Measurements from ENCODE around the gene PABPN1. TPM values are rescaled to one million over a fixed set of nuclear protein-coding genes. Genes with fewer than 3 reads are reported as not detected.

Gene PABPN1
- total and polyA plus RNA-seq, 2 experiments from 2014 or later, result 194 to 534 TPM

DNA sequence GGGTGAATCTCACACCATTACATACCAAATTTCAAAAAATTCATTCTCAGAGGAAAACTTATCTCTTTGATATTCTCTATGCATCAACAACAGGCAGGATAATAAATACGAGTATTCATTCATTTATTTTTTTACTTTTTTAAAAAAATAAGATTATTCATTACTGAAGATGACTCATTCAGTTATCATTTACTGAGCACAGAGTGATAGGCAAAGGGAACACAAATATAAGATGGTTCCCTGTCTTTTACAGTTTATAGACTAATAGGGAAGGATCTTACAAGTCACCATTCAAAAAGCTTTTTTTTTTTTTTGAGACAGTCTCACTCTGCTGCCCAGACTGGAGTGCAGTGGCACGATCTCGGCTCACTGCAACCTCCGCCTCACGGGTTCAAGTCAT is 5.0 kb upstream of the PABPN1 start:
- Histone ChIP-seq H3K36me3 (peaks cover 4% of the 10 kb centered on the region), H3K4me3 (no peak overlapping the region), H3K9me3 (ENCODE audit: low read depth) (no peaks in the 10 kb centered on the region), H3K4me1 (ENCODE audit: low read depth) (peaks cover 5% of the 10 kb centered on the region), H3K27me3 (no peaks in the 10 kb centered on the region), H3K27ac (no peak overlapping the region)
- TF ChIP-seq, protein P1, sequence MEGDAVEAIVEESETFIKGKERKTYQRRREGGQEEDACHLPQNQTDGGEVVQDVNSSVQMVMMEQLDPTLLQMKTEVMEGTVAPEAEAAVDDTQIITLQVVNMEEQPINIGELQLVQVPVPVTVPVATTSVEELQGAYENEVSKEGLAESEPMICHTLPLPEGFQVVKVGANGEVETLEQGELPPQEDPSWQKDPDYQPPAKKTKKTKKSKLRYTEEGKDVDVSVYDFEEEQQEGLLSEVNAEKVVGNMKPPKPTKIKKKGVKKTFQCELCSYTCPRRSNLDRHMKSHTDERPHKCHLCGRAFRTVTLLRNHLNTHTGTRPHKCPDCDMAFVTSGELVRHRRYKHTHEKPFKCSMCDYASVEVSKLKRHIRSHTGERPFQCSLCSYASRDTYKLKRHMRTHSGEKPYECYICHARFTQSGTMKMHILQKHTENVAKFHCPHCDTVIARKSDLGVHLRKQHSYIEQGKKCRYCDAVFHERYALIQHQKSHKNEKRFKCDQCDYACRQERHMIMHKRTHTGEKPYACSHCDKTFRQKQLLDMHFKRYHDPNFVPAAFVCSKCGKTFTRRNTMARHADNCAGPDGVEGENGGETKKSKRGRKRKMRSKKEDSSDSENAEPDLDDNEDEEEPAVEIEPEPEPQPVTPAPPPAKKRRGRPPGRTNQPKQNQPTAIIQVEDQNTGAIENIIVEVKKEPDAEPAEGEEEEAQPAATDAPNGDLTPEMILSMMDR (IDR thresholded peaks at IDR 0.05; ENCODE audit: low read depth, low read length), result no peak
- no peak for DNase-seq (ENCODE audit: low read depth in 1 of 2, low spot score in 1 of 2)

DNA sequence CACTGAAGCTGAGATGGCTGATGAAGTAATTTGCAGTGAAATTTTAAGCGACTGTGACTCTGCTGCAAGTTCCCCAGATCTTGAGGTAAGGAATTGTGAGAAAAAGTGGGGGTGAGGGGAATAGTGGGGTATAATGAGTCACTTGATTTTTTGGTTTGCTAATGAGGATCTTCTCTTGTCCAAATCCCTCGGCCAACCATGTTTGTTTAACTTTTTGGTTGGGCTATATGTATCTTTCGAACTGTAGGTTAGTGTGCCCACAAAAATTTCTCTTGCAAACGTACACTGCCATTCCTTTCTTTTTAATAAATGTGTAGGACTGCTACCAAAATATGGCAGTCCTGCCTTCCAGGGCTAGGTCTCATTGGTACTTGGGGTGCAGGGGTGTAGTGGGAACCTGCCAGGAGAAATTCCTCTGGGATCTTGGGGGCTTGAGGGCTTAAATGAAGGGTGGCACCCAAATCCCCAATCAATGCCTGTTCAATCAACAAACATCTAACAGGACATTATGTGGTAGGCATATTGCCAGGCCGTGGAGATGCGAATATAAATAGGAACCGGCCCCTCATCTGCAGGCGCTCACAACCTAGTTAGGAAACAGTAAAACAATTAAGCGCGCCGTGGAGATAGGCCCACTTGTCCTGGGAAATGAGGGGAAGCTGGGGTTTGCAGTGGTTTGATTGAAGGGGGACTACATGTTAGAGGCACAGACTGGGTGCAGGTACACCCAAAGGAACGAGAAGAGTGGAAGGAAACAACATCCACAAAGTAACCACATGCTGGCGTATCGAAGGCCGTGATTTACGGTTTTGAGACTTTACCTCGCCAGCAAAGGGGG is 1.3 kb upstream of the PABPN1 start:
- no peaks in the 10 kb centered on the region for H3K27me3 ChIP-seq
- H3K4me1 ChIP-seq (ENCODE audit: low read depth), result peaks cover 15% of the 10 kb centered on the region

DNA sequence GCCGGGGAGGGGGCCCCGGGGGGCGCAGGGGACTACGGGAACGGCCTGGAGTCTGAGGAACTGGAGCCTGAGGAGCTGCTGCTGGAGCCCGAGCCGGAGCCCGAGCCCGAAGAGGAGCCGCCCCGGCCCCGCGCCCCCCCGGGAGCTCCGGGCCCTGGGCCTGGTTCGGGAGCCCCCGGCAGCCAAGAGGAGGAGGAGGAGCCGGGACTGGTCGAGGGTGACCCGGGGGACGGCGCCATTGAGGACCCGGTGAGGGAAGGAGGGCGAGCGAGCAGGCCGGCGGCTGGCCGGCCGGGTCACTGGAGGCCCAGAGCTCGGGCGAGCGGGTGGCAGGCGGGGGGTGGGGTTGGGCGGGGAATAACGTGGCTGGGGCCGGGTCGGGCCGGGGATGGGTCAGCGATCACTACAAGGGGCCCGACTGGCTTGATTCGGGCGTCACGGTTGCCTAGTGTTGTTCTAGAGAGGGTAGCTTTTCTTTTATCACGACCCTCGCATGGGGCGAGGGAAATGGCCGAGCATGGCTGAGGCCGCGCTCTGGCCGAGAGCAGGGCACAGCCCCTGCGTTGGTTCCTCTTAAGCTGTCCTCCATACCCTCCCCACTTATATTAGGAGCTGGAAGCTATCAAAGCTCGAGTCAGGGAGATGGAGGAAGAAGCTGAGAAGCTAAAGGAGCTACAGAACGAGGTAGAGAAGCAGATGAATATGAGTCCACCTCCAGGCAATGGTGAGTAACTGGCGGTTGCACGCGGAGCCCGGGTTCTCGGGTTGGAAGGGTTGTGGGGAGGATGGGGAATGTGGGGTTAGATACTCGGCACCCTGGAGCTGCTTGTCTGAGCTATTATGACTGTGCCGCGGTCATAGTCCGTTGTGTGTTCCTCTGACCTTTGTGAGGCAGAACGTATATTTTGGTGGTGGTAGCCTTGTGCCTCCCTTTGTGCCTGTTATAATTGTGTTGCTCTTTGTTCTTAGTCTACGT is 603 bp downstream of the PABPN1 start:
- peak; percentile 59 to 67 for DNase-seq (ENCODE audit: low read depth in 1 of 2, low spot score in 1 of 2)
- TF ChIP-seq, protein P1 (IDR thresholded peaks at IDR 0.05; ENCODE audit: low read depth, low read length), result no peak
- H3K36me3 ChIP-seq, result peaks cover 24% of the 10 kb centered on the region

More for the DNA sequence above, 1.3 kb upstream of the PABPN1 start:
- no peaks in the 10 kb centered on the region for H3K9me3 ChIP-seq (ENCODE audit: low read depth)
- H3K36me3 ChIP-seq, result peaks cover 24% of the 10 kb centered on the region
- peak overlapping the region; percentile 97 for H3K27ac ChIP-seq
- TF ChIP-seq, protein P1 (IDR thresholded peaks at IDR 0.05; ENCODE audit: low read depth, low read length), result no peak
- DNase-seq (ENCODE audit: low read depth in 1 of 2, low spot score in 1 of 2), result no peak
- peak overlapping the region; percentile 19 for H3K4me3 ChIP-seq

DNA sequence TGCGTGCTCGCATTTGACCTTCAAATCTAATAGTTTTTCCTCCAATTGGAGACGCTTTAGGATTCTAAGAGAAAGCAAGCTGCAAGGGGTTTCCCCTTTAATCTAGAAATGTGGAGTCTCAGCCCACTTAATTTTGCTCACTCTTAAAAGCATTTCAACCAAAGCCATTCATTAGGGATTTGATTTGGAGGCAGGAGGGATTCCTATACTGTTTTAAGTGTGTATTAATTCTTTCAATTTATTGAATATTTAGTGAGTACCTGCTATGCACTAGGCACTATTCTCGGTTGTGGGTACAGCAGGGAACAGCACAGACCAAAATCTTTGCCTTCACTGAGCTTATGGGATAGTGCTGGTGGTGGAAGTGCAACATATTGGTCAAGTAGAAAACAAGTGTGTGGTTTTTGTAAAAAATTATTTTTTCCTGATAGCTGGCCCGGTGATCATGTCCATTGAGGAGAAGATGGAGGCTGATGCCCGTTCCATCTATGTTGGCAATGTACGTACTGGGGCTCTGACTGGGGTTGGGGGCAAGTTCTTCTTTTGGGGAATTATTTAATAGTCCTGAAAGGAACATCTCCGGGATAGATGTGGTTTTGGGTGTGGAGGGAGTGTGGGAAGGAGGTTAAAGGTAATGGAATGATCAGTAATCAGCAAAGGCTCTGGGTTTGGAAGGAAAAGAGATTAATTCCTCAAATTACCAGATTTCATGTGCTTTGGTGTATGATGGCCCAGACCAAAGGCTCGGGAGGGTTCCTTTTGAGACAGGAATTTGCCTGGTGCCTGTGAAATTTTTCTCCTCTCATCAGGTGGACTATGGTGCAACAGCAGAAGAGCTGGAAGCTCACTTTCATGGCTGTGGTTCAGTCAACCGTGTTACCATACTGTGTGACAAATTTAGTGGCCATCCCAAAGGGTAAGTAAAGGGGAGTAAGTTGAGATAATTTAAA is 1.6 kb downstream of the PABPN1 start:
- H3K4me3 ChIP-seq, result peak overlapping the region; percentile 97
- H3K4me1 ChIP-seq (ENCODE audit: low read depth), result peaks cover 15% of the 10 kb centered on the region
- H3K9me3 ChIP-seq (ENCODE audit: low read depth), result no peaks in the 10 kb centered on the region
- TF ChIP-seq, protein P1 (IDR thresholded peaks at IDR 0.05; ENCODE audit: low read depth, low read length), result no peak
- DNase-seq (ENCODE audit: low read depth in 1 of 2, low spot score in 1 of 2), result no peak
- H3K27ac ChIP-seq, result peak overlapping the region; percentile 99
- H3K36me3 ChIP-seq, result peaks cover 24% of the 10 kb centered on the region
- no peaks in the 10 kb centered on the region for H3K27me3 ChIP-seq

More for the DNA sequence above, 603 bp downstream of the PABPN1 start:
- Histone ChIP-seq H3K4me1 (ENCODE audit: low read depth) (peaks cover 15% of the 10 kb centered on the region), H3K9me3 (ENCODE audit: low read depth) (no peaks in the 10 kb centered on the region), H3K27me3 (no peaks in the 10 kb centered on the region), H3K27ac (peak overlapping the region; percentile 99), H3K4me3 (peak overlapping the region; percentile 97)
